ENCODE data around the gene SOX15.

- TF ChIP-seq, protein P1, sequence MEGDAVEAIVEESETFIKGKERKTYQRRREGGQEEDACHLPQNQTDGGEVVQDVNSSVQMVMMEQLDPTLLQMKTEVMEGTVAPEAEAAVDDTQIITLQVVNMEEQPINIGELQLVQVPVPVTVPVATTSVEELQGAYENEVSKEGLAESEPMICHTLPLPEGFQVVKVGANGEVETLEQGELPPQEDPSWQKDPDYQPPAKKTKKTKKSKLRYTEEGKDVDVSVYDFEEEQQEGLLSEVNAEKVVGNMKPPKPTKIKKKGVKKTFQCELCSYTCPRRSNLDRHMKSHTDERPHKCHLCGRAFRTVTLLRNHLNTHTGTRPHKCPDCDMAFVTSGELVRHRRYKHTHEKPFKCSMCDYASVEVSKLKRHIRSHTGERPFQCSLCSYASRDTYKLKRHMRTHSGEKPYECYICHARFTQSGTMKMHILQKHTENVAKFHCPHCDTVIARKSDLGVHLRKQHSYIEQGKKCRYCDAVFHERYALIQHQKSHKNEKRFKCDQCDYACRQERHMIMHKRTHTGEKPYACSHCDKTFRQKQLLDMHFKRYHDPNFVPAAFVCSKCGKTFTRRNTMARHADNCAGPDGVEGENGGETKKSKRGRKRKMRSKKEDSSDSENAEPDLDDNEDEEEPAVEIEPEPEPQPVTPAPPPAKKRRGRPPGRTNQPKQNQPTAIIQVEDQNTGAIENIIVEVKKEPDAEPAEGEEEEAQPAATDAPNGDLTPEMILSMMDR (IDR thresholded peaks at IDR 0.05) = no peak
- no peak for TF ChIP-seq ZFX (IDR thresholded peaks at IDR 0.05; ENCODE audit: borderline replicate concordance)
Observed at GRCh38 chr17:7636163-7636562, 46.3 kb upstream of the SOX15 start.

Data from 22Rv1 (cell line).